ENCODE results near the gene NANP.
"Not testable (repeated sequence)": the region's sequence is repeated elsewhere in the genome, so short reads cannot be mapped to it uniquely, and the experiment has no call there.

The NANP gene

DNA sequence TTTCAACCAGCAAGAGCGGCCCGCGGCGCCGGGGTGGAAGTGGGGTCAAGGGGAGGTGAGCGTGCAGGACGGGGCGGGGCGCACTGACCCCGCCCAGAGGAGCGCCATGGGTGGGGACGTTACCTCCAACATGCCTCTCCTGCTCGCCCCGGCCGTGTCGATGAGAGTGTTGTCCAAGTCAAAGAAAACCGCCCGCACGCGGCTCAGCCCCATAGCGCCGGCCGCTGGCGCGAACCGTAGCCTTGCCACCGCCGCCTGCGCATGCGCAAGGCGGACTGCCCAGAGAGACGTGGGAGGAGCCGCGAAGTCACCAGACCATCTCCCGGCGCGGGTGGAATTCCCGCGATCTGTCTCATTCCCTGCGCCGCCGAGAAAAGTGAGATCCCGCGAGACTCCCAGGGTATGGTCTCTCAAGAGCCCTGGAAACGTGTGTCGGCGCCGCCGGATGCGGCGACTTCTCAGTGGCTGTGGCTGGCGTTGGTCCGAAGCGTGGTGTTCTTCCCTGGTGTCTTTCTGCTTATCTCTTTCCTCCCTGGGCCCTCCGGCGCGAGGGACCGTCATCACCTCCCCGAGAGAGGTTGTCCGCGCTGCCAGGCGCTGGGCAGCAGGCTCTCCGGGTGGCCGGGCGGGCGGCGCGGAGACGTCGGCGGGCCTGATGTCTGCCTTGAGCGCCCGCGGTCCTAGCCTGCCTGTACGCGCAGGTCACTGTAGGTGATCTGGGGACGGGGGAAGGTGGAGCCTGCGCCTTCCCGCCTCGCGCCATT, at the start of gene NANP:
Gene NANP (minus strand): TSS at position 279 of the 764 bp plus-strand sequence. CDS start 66 bp downstream, at position 213.
- DNase-seq, result peak; percentile 91

DNA sequence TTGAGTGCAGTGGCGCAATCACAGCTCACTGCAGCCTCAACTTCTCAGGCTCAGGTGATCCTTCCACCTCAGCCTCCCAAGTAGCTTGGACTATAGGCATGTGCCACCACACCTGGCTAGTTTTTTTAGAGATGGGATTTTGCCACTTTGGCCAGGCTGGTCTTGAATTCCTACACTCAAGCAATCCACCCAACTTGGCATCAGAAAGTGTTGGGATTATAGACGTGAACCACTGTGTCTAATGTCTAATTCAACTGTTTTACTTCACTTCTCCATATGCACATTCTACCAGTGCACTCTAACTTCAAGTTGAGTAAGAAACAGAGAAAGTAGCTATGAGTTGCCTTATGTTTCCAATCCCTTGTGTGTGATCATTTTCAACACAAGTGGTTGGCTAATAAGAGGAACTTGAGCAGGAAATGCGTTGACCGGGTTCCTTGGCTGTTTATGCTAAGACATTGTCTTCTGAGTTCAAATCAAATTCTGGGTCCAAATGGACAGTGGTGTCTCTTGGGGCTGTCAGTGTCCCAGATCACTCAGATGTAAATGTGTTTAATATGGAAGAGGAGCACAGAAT, 48.9 kb upstream of the NANP start:
- DNase-seq, result no peak

GRCh38 chr20:25669826-25670422, 46.1 kb upstream of the NANP start:
- no peak for DNase-seq

GRCh38 chr20:25668446-25668845, 44.6 kb upstream of the NANP start:
- DNase-seq, result no peak

DNA sequence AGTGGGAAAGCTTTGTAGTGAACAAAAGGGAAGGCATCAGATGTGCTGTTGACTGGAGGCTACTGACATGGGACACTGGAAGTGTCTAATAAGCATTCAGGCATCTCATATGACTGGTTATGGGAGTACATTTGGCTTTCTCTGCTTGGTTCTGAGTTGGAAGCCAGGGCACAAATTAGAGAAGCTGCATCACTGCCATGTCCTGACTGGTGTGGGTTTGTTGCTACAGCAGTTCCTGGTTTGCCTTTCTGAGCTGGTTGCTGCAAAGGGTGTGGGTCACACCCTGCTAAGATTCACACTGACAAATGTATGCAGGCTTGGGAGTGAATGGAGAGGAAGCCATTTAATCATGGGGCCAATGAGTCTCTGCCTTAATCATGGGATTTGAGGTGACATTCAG, 36.2 kb upstream of the NANP start:
- no peak for DNase-seq

GRCh38 chr20:25654487-25654886, 30.7 kb upstream of the NANP start:
- DNase-seq, result no peak

- DNase-seq, result not testable (repeated sequence)
Observed at GRCh38 chr20:25652866-25653265, 29.1 kb upstream of the NANP start.

DNA sequence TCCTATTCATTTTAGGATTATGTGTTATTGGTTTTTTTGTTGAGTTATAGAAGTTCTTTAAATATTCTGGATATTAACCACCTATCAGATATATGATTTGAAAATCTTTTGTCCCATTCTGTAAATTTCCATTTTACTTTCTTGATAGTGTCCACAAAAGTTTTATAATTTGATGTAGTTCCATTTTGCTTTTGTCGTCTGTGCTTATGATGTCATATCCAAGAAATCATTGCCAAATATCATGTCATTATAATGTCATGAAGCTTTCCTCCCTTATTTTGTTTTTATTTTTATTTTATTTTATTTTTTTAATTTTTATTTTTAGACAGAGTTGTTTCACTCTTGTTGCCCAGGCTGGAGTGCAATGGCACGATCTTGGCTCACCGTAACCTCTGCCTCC, 21.0 kb upstream of the NANP start:
- no peak for DNase-seq

- no peak for DNase-seq
Observed at GRCh38 chr20:25643716-25644115, 19.9 kb upstream of the NANP start.

DNA sequence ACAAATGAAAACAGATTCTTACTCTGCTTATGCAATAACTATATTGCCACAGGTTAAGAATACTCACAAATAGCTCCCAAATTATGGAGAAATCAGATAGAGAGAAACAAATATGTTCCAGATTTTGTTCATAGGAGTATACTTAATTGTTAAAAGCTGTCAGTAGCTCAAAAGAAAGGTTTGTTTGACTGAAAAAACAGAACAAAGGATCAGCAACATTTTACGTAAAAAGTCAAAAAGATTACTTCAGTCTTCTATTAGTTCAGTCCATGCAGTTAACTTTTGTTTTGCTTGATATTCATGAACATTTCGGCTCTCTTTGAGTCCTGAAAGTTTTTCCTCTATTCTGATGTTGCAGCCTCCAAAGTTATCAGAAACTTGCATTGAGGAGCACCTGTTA, 13.4 kb upstream of the NANP start:
- no peak for DNase-seq

DNA sequence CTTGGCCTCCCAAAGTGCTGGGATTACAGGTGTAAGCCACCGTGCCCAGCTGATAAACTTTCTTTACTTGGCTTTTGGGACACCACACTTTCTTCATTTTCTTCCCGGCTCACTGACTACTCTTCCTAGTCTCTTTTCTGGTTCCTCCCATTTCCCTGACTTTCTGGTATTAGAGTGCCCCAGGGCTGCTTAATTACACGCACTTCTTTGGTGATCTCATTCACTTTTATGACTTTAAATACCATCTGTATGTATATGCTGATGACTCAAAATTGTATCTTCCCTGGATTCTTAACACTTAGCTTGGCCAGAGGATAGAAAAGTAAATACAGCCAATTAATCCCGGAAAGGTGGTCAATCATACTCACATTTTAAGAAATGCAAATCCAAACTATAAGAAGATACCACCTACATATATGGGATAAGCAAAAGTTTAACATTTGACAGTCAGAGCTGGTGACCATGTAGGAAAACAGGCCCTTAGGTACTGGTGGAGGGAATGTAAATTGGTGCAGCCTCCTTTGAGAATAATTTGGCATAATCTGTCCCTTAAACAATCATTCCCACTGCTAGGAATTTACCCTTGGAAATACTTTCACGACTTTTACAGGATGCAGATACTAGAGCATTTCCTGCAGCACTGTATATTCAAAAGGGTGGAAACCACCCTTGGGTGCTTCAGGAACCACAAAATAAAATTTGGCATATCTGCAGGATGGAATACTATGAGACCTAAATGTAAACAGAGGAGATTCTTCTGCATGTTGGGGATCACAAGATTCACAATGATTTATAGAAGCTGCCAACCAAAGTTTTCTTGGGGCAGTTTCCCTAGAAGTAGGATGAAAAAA, 9.4 kb upstream of the NANP start:
- DNase-seq, result no peak

DNA sequence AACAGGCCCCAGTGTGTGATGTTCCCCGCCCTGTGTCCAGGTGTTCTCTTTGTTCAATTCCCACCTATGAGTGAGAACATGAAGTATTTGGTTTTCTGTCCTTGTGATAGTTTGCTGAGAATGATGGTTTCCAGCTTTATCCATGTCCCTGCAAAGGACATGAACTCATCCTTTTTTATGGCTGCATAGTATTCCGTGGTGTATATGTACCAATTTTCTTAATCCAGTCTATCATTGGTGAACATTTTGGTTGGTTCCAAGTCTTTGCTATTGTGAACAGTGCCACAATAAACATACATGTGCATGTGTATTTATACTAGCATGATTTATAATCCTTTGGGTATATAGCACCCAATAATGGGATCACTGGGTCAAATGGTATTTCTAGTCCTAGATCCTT, 6.8 kb upstream of the NANP start:
- DNase-seq, result not testable (repeated sequence)

- no peak for DNase-seq
Observed at GRCh38 chr20:25629816-25630499, 6.1 kb upstream of the NANP start.

- no peak for DNase-seq
Observed at GRCh38 chr20:25626779-25627178, 3.0 kb upstream of the NANP start.

- DNase-seq, result no peak
Observed at GRCh38 chr20:25624500-25624939, 706 bp upstream of the NANP start.

DNA sequence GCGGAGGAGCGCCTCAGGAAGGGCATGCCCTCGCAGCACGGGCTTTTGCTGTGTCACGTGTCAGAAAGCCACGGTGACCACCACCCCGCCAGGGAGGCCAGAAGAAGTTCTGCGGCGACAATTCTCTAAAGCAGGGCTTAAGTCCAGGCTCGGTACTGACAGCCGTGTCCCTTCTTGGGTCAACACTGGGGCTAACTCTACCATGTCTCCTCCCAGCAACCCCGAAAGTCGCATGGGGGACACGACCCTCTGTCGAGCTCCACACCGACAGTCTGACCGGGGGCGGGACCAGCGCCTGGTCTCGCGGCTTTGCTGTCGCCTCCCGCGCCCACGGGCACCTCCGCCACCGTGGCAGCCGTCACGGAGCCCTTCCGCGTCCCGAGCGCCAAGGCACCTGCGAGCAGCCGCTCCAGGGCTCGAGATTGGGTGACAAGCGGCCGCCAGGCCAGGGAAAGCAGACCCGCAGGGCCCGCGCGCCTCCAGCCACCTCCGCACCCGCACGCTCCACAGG, 534 bp downstream of the NANP start:
- peak; percentile 2 to 20 for DNase-seq

GRCh38 chr20:25622450-25623224, 1.2 kb downstream of the NANP start:
- no peak for DNase-seq

- DNase-seq, result no peak
Observed at GRCh38 chr20:25622049-25622448, 1.8 kb downstream of the NANP start.

DNA sequence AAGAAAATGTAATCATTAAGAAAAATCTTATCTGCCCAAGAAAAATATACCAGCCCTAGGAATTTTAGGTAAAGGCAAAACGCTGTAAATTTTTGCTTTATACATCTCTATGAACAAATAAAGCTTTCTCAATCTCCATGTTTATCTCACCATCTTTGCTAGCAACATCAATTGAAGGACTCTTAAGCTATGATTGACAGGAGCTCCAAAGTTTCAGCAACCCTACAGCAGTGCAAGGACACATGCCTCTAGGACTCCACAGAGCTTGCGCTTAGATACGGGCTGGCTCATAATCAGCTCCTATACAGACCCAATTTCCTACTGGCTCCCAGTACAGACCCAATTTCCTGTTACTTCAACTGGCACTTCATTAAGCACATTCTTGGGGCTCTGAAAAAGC, 4.3 kb downstream of the NANP start:
- DNase-seq, result no peak

DNA sequence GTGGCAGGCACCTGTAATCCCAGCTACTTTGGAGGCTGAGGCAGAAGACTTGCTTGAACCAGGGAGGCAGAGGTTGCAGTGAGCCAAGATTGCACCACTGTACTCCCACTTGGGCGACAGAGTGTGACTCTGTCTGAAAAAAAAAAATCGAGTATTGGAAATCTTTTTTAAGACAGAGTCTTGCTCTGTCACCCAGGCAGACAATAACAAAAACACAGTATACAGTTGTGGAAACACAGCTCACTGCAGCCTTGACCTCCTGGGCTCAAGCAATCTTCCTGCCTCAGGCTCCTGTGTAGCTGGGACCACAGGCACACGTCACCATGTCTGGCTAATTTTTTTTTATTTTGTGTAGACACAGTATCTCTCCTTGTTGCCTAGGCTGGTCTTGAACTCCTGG, 15.0 kb downstream of the NANP start:
- DNase-seq, result no peak

GRCh38 chr20:25606094-25606695, 17.6 kb downstream of the NANP start:
- no peak for DNase-seq

Data from CD4-positive, alpha-beta T cell treated with Interferon alpha-2 for 1 hour (primary cell).